HCT116 (cell line): Measurements from ENCODE around the gene ANTXR2. TPM values are rescaled to one million over a fixed set of nuclear protein-coding genes. Genes with fewer than 3 reads are reported as not detected.

Experiments
- ATAC-seq: fragments of 200-7000 bp; cut with Tn5 transposase; 2 replicates; pipeline ENCODE4 v1.9.1; 2020; ENCODE audit warnings: mild to moderate bottlenecking, moderate library complexity
- BruUV-seq: library from RNA; stranded (reverse); fragments of 400-500 nt; replicated peaks from 2 replicates; lab custom pipeline; 2021; lab: Mats Ljungman, UMichigan
- CTCF ChIA-PET: fragments of 300-600 bp; sonication (Branson Sonifier 250); formaldehyde crosslinking; loops from one replicate; lab custom pipeline; 2021; ENCODE audit warnings: antibody characterized with exemption; lab: Charles Lee
- POLR2A ChIA-PET: fragments of 300-600, 350-600 bp; sonication (Branson Sonifier 250); formaldehyde crosslinking; loops from one replicate; lab custom pipeline; 2021; ENCODE audit warnings: antibody characterized with exemption; lab: Charles Lee
- RAD21 ChIA-PET, 2 experiments: fragments of 300-600 bp; sonication (Branson Sonifier 250); formaldehyde crosslinking; loops; one replicate each; lab custom pipeline; 2023; ENCODE audit warnings: low total read pairs in 2 of 2; ENCODE audit not compliant: uncharacterized antibody in 2 of 2, unreplicated experiment in 2 of 2, low non-redundant PET in 1 of 2; lab: Charles Lee
- DNase-seq: peaks from one replicate; pipeline ENCODE4 v3.0.0-alpha.2; 2010; ENCODE audit warnings: low read depth, low spot score
- H2AFZ ChIP-seq: fragments of 200-600 bp; shearing (Covaris generic), sonication (generic); 2 replicates; pipeline ENCODE4 v1.6.1; 2017; ENCODE audit warnings: low read depth, mixed run types, mixed read lengths, antibody characterized with exemption, low read length; ENCODE audit not compliant: poor library complexity, severe bottlenecking
- H3K27ac ChIP-seq: 2 replicates; pipeline ENCODE4 v1.5.1; 2012; ENCODE audit warnings: low read depth, low read length
- H3K27me3 ChIP-seq: fragments of 200-600 bp; sonication (generic); 2 replicates; pipeline ENCODE4 v1.6.1; 2016; ENCODE audit warnings: mixed run types, low read length, mixed read lengths; ENCODE audit not compliant: insufficient read depth
- H3K36me3 ChIP-seq, 2 experiments: fragments of 200-500 bp in 1 of 2; fragments of 200-600 bp in 1 of 2; sonication (Bioruptor generic) in 1 of 2; sonication (generic) in 1 of 2; 2 replicates each; pipeline versions ENCODE4 v1.5.1 to v1.6.1; 2014 to 2016; ENCODE audit warnings: low read length in 2 of 2, inconsistent platforms in 1 of 2, mixed read lengths in 1 of 2, mixed run types in 1 of 2; ENCODE audit not compliant: insufficient read depth in 2 of 2, control insufficient read depth in 1 of 2
- H3K4me1 ChIP-seq, 2 experiments: fragments of 200-600 bp in 1 of 2; sonication (generic) in 1 of 2; 2 replicates each; pipeline versions ENCODE4 v1.5.1 to v1.6.1; 2012 to 2017; ENCODE audit warnings: low read length in 2 of 2, inconsistent platforms in 1 of 2, mild to moderate bottlenecking in 1 of 2, mixed read lengths in 1 of 2, mixed run types in 1 of 2, moderate library complexity in 1 of 2; ENCODE audit not compliant: insufficient read depth in 2 of 2, control insufficient read depth in 1 of 2
- H3K4me2 ChIP-seq: fragments of 200-600 bp; sonication (generic); 2 replicates; pipeline ENCODE4 v1.6.1; 2017; ENCODE audit warnings: mixed run types, low read length, mixed read lengths
- H3K4me3 ChIP-seq, 2 experiments: fragments of 200-600 bp in 1 of 2; sonication (generic) in 1 of 2; replicated peaks in 1 of 2; 2 replicates each; pipeline ENCODE4 v1.5.1; 2011 to 2016; ENCODE audit warnings: low read length in 2 of 2, control low read depth in 1 of 2, low read depth in 1 of 2, mild to moderate bottlenecking in 1 of 2, mixed read lengths in 1 of 2, mixed run types in 1 of 2
- H3K79me2 ChIP-seq: fragments of 200-600 bp; sonication (generic); 2 replicates; pipeline ENCODE4 v1.6.1; 2017; ENCODE audit warnings: mild to moderate bottlenecking, mixed run types, low read length, moderate library complexity, mixed read lengths; ENCODE audit not compliant: insufficient read depth
- H3K9ac ChIP-seq: fragments of 200-600 bp; sonication (generic); 2 replicates; pipeline ENCODE4 v1.6.1; 2016; ENCODE audit warnings: low read length, mixed read lengths
- H3K9me2 ChIP-seq: fragments of 200-600 bp; sonication (generic), shearing (Covaris generic); 2 replicates; pipeline ENCODE4 v1.6.1; 2017; ENCODE audit warnings: mixed run types, mild to moderate bottlenecking, moderate library complexity; ENCODE audit not compliant: insufficient read depth
- H3K9me3 ChIP-seq, 2 experiments: fragments of 200-500 bp in 1 of 2; fragments of 200-600 bp in 1 of 2; sonication (Bioruptor generic) in 1 of 2; sonication (generic) in 1 of 2; 2 replicates each; pipeline ENCODE4 v1.6.1; 2014 to 2017; ENCODE audit warnings: low read length in 2 of 2, mixed read lengths in 2 of 2, inconsistent platforms in 1 of 2, low read depth in 1 of 2, mild to moderate bottlenecking in 1 of 2, mixed run types in 1 of 2, moderate library complexity in 1 of 2; ENCODE audit not compliant: control insufficient read depth in 1 of 2, insufficient read depth in 1 of 2
- H4K20me1 ChIP-seq: fragments of 200-600 bp; sonication (generic), shearing (Covaris generic); 2 replicates; pipeline ENCODE4 v1.6.1; 2017; ENCODE audit warnings: mixed run types, mild to moderate bottlenecking, moderate library complexity; ENCODE audit not compliant: insufficient read depth
- CBX3 ChIP-seq: IDR thresholded peaks from 2 replicates; pipeline ENCODE4 v1.6.1; 2012; ENCODE audit warnings: low read depth
- EGR1 ChIP-seq: IDR thresholded peaks from 2 replicates; pipeline ENCODE4 v1.6.1; 2012; ENCODE audit warnings: low read depth
- ELF1 ChIP-seq: IDR thresholded peaks from 2 replicates; pipeline ENCODE4 v1.6.1; 2012; ENCODE audit warnings: low read depth, borderline replicate concordance
- JUND ChIP-seq: IDR thresholded peaks from 2 replicates; pipeline ENCODE4 v1.6.1; 2012
- POLR2A ChIP-seq: IDR thresholded peaks from 2 replicates; pipeline ENCODE4 v1.7.0; 2011; ENCODE audit warnings: borderline replicate concordance; ENCODE audit not compliant: insufficient read depth, insufficient read length; ENCODE audit errors: extremely low read depth
- RAD21 ChIP-seq: IDR thresholded peaks from 2 replicates; pipeline ENCODE4 v1.6.1; 2012; ENCODE audit warnings: low read depth, mild to moderate bottlenecking
- SP1 ChIP-seq: IDR thresholded peaks from 2 replicates; pipeline ENCODE4 v1.6.1; 2012; ENCODE audit warnings: low read depth
- intact Hi-C: fragments of 100-400 bp; cut with micrococcal nuclease; formaldehyde crosslinking; loops from 2 replicates; pipeline ENCODE4 v1.10.0; 2022
- total RNA-seq: library from RNA; stranded (reverse); gene quantifications from one replicate; pipeline ENCODE4 v1.2.1, GENCODE V29; 2021; ENCODE audit not compliant: unreplicated experiment
- TF ChIP-seq, protein P1 (sequence below), 3 experiments: fragments of 200-600 bp in 1 of 3; sonication (generic) in 1 of 3; IDR thresholded peaks in 2 of 3; conservative IDR thresholded peaks in 1 of 3; 2 replicates each; pipeline ENCODE4 v1.5.1; 2012 to 2017; ENCODE audit warnings: low read depth in 2 of 3, low read length in 2 of 3, antibody characterized with exemption in 1 of 3, borderline replicate concordance in 1 of 3, control low read depth in 1 of 3, mild to moderate bottlenecking in 1 of 3, mixed read lengths in 1 of 3, mixed run types in 1 of 3, moderate library complexity in 1 of 3; ENCODE audit not compliant: insufficient read depth in 1 of 3
- TF ChIP-seq, protein P2 (sequence below): IDR thresholded peaks from 2 replicates; pipeline ENCODE4 v1.6.1; 2012

The ANTXR2 gene
- total RNA-seq, 1 experiment from 2014 or later = 6.3 TPM

DNA sequence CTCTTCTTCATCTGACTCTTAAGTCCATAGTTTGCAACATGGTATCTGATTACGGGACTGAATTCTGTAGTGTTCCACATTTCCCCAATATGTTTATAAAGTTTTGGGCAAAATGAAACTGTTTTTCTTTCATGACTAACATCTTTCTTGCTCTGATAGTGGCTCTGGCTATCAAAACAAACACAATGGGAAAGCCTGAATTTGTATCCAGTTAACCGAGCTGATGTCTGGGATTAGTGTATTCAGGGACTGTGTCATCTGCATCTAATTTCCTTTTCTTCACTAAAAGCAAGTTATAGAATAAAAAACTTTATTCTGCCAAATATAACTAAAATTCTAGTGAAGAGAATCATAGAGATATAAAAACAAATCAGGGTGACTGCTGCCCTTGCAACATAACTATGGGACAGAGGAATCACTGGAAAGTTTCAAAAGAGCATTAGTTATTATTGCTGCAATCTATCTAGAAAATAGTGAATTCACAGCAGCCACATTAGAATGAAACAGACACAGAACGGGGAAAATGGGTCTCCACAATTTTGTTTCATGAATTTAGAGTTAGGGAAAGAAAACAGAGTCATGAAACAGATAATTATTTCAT lies 61.3 kb downstream of the ANTXR2 start:
- H3K4me1 ChIP-seq = no peaks in the 10 kb centered on the region
- no peaks in the 10 kb centered on the region for H3K27me3 ChIP-seq
- ATAC-seq (no peak), DNase-seq (no peak)
- BruUV-seq = no TSS peak
- no peak overlapping the region for H3K4me2 ChIP-seq
- CTCF ChIA-PET = no interaction called here
- TF ChIP-seq JUND = no peak
- TF ChIP-seq RAD21 = no peak
- TF ChIP-seq, protein P1, sequence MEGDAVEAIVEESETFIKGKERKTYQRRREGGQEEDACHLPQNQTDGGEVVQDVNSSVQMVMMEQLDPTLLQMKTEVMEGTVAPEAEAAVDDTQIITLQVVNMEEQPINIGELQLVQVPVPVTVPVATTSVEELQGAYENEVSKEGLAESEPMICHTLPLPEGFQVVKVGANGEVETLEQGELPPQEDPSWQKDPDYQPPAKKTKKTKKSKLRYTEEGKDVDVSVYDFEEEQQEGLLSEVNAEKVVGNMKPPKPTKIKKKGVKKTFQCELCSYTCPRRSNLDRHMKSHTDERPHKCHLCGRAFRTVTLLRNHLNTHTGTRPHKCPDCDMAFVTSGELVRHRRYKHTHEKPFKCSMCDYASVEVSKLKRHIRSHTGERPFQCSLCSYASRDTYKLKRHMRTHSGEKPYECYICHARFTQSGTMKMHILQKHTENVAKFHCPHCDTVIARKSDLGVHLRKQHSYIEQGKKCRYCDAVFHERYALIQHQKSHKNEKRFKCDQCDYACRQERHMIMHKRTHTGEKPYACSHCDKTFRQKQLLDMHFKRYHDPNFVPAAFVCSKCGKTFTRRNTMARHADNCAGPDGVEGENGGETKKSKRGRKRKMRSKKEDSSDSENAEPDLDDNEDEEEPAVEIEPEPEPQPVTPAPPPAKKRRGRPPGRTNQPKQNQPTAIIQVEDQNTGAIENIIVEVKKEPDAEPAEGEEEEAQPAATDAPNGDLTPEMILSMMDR (IDR thresholded peaks at IDR 0.05 in 2 of 3, conservative IDR thresholded peaks at IDR 0.05 in 1 of 3; ENCODE audit: borderline replicate concordance in 1 of 3, insufficient read depth in 1 of 3, low read depth in 2 of 3, low read length in 2 of 3) = no peak
- no peak for TF ChIP-seq POLR2A
- no peak for TF ChIP-seq EGR1
- TF ChIP-seq, all 23 proteins: peak for 0
- RAD21 ChIA-PET = no interaction called here
- H4K20me1 ChIP-seq = no peaks in the 10 kb centered on the region
- no peak overlapping the region for H3K4me3 ChIP-seq
- no peak overlapping the region for H3K9ac ChIP-seq
- H3K27ac ChIP-seq = no peak overlapping the region
- POLR2A ChIA-PET = no interaction called here
- H3K79me2 ChIP-seq = no peaks in the 10 kb centered on the region
- intact Hi-C loops = no loop called here
- no peaks in the 10 kb centered on the region for H3K9me3 ChIP-seq
- H3K36me3 ChIP-seq = no peaks in the 10 kb centered on the region
- no peaks in the 10 kb centered on the region for H3K9me2 ChIP-seq
- H2AFZ ChIP-seq = no peak overlapping the region

DNA sequence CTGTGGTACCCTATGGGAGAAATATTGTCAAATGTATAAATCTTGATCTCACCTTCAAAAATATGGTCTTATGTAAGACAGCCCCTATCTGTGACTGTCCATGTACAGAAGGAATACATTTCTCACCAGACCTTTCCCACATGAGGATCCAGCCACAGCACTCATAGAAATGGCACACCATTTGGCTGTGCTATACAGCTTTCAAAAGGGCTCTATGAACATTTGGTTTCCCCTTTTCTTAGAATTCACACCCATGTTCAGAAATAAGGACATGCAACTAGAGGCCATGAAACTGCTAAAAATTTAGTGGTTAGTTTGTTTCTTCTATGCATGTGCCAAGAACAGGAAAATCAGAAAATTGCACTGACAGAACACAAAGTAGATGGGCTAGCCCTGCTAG lies 62.7 kb downstream of the ANTXR2 start:
- H3K4me1 ChIP-seq = no peaks in the 10 kb centered on the region
- H4K20me1 ChIP-seq = no peaks in the 10 kb centered on the region
- TF ChIP-seq, protein P2, sequence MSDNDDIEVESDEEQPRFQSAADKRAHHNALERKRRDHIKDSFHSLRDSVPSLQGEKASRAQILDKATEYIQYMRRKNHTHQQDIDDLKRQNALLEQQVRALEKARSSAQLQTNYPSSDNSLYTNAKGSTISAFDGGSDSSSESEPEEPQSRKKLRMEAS = no peak
- TF ChIP-seq SP1 (no peak), ELF1 (no peak), CBX3 (no peak)
- CTCF ChIA-PET = no interaction called here
- ATAC-seq = no peak
- H3K27ac ChIP-seq = no peak overlapping the region
- no peaks in the 10 kb centered on the region for H3K79me2 ChIP-seq
- DNase-seq = no peak
- no peak overlapping the region for H3K9ac ChIP-seq
- no peaks in the 10 kb centered on the region for H3K9me3 ChIP-seq
- no peak overlapping the region for H3K4me3 ChIP-seq
- no peak overlapping the region for H2AFZ ChIP-seq
- RAD21 ChIA-PET = no interaction called here
- no peaks in the 10 kb centered on the region for H3K9me2 ChIP-seq
- H3K36me3 ChIP-seq = no peaks in the 10 kb centered on the region
- POLR2A ChIA-PET = no interaction called here
- no peak overlapping the region for H3K4me2 ChIP-seq
- H3K27me3 ChIP-seq = no peaks in the 10 kb centered on the region
- no TSS peak for BruUV-seq
- intact Hi-C loops = no loop called here
